ENCODE results near the gene PARP16.

DNA sequence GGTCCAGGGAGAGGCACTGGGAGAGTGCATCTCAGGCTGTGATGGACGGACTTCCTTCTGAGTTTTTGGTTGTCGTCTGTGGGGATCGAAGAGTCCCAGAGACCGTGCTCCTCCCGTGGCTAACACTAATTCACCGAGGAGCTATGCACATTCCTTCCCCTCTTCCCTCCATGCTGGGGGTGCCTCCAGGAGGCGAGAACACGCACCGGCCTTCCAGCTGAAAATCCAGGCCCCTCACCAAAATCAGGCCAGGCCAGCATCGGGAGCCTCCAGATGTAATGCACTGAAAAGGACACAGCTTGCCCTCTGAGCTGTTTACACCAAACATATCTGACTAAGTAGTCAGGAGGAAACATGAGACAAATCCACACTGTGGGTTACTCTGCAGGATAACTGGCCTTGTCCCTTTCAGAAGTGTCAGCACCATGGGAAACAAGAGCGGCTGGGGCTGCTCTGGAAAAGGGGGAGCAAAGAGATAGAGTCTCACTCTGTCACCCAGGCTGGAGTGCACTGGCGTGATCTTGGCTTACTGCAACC is 23.3 kb upstream of the PARP16 start:
- no peak for TF ChIP-seq REST (IDR thresholded peaks at IDR 0.05; ENCODE audit: insufficient read depth in 1 of 2, low read depth in 2 of 2, low read length in 2 of 2)
- TF ChIP-seq TAF1 (IDR thresholded peaks at IDR 0.05; ENCODE audit: borderline replicate concordance, insufficient read depth, low read length) = no peak
- no peak for TF ChIP-seq POLR2AphosphoS5 (IDR thresholded peaks at IDR 0.05; ENCODE audit: low read depth, low read length)
